OCI-LY7 (cell line): ENCODE measurements around the gene CTTNBP2.

Experiments
- EZH2phosphoT487 ChIP-seq: fragments of 200-600 bp; sonication (generic); IDR thresholded peaks from 2 replicates; pipeline ENCODE4 v1.6.1; 2018; ENCODE audit warnings: low read depth, borderline replicate concordance, mild to moderate bottlenecking, mixed run types, antibody characterized with exemption, low read length, moderate library complexity, mixed read lengths
- TF ChIP-seq, protein P1 (sequence below): fragments of 200-600 bp; sonication (generic); conservative IDR thresholded peaks from 2 replicates; pipeline ENCODE4 v1.5.1; 2014; ENCODE audit warnings: mild to moderate bottlenecking, antibody characterized with exemption, low read length, moderate library complexity, mixed read lengths

DNA sequence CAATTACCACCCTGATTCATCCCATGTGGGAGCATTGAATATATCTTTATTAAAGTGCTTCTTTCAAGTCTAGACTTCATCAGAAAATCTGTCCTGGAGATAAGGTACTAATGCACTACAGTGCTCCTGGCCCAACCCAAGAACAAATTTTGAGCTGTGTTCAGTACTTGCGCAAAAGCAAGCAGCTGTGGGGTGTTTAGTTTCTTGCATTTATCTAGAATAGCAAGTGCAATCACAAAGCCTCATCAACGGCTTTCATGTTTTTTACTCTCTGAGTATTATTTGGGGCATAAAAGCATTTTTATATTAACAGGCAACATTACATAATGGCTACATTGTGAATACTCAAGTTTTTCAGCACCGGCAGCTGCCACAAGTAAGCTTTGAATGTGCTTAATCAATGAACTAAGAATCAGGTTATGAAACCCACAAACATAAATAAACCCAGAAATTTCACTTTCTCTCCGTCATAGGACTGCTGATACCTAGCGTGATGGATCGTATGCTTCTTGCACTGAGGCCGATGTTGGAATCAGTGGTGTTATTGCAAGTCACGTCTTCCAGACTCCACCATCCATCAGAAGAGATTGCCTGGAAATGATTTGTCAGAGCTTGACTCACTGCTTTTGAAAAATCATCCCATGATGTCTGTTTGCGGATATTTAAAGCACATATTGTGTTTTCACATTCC is 113.1 kb downstream of the CTTNBP2 start:
- TF ChIP-seq, protein P1, sequence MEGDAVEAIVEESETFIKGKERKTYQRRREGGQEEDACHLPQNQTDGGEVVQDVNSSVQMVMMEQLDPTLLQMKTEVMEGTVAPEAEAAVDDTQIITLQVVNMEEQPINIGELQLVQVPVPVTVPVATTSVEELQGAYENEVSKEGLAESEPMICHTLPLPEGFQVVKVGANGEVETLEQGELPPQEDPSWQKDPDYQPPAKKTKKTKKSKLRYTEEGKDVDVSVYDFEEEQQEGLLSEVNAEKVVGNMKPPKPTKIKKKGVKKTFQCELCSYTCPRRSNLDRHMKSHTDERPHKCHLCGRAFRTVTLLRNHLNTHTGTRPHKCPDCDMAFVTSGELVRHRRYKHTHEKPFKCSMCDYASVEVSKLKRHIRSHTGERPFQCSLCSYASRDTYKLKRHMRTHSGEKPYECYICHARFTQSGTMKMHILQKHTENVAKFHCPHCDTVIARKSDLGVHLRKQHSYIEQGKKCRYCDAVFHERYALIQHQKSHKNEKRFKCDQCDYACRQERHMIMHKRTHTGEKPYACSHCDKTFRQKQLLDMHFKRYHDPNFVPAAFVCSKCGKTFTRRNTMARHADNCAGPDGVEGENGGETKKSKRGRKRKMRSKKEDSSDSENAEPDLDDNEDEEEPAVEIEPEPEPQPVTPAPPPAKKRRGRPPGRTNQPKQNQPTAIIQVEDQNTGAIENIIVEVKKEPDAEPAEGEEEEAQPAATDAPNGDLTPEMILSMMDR, result no peak
- no peak for TF ChIP-seq EZH2phosphoT487
